ENCODE data around the gene PDE10A. TPM values are rescaled to one million over a fixed set of nuclear protein-coding genes. Genes with fewer than 3 reads are reported as not detected.

The PDE10A gene
- total and polyA plus RNA-seq, 12 donors, result 6.8 to 20.4 (median 14.2) TPM

GRCh38 chr6:165584541-165584940 lies 78.5 kb downstream of the PDE10A start:
- Histone ChIP-seq H3K4me1 (peaks cover 0 to 8% (median 0%) of the 10 kb centered on the region in 9 donors), H3K27ac (no peak overlapping the region), H3K4me3 (no peak overlapping the region), H3K27me3 (no peaks in the 10 kb centered on the region), H3K9me3 (peaks cover 0 to 12% (median 0%) of the 10 kb centered on the region in 11 donors), H3K36me3 (no peaks in the 10 kb centered on the region)
- TF ChIP-seq, protein P1, sequence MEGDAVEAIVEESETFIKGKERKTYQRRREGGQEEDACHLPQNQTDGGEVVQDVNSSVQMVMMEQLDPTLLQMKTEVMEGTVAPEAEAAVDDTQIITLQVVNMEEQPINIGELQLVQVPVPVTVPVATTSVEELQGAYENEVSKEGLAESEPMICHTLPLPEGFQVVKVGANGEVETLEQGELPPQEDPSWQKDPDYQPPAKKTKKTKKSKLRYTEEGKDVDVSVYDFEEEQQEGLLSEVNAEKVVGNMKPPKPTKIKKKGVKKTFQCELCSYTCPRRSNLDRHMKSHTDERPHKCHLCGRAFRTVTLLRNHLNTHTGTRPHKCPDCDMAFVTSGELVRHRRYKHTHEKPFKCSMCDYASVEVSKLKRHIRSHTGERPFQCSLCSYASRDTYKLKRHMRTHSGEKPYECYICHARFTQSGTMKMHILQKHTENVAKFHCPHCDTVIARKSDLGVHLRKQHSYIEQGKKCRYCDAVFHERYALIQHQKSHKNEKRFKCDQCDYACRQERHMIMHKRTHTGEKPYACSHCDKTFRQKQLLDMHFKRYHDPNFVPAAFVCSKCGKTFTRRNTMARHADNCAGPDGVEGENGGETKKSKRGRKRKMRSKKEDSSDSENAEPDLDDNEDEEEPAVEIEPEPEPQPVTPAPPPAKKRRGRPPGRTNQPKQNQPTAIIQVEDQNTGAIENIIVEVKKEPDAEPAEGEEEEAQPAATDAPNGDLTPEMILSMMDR (IDR thresholded peaks at IDR 0.05), result no peak
- intact Hi-C loops (cut with DNase I), result no loop called here
- ATAC-seq (no peak), DNase-seq (no peak)
- whole genome bisulfite sequencing, 2 donors, result 96 to 100% methylated on average over 1 of the region's 1 CpG

DNA sequence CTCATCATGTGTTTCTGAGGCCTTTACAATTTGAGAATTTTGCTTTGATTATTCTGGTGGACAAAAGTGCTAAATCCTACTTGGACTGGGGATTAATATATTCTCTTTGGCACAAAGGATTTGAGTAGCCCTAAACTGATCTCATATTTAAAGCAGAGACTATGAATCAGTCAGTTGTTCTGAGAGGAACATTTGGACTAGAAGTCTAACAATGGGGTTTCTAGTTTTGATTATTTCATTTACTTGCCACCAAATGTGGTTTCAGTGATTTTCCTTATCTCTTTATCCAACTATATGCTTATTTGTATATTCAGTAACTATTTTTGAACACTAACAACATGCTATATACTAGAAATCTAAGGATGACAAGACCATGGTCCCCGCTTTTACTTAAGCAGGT lies 81.4 kb downstream of the PDE10A start:
- WGBS, 2 donors, result 99 to 100% methylated on average over 1 of the region's 1 CpG
- H3K27me3 ChIP-seq, result no peaks in the 10 kb centered on the region
- intact Hi-C loops (cut with DNase I), result no loop called here

DNA sequence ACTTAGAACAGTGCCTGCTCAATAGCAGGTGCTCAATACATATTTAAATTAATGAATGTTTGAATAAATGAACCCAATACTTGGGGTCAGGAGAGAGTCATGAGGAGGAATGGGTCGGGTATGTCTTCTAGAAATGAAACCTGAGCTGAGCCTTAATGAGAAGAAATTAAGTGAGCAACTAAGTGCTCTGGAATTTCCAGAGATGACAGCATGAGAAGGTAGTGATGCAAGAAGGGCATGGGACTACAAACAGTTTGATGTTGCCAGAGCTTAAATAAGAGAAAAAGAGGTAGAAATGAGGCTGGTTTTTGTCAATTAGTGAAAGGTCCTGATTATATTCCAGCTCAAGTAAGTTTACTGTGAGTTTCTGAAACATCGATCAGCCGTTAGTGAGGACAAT lies 82.9 kb downstream of the PDE10A start:
- no peak for DNase-seq
- no peak overlapping the region for H3K4me3 ChIP-seq
- H3K36me3 ChIP-seq, result no peaks in the 10 kb centered on the region
- H3K9me3 ChIP-seq, result peaks cover 0 to 2% (median 0%) of the 10 kb centered on the region in 11 donors
- TF ChIP-seq, protein P1 (IDR thresholded peaks at IDR 0.05), result no peak
- H3K27ac ChIP-seq, result no peak overlapping the region
- ATAC-seq, result no peak
- H3K27me3 ChIP-seq, result no peaks in the 10 kb centered on the region
- 95 to 98% methylated on average over 3 of the region's 3 CpGs for WGBS, 2 donors
- intact Hi-C loops (cut with DNase I), result no loop called here
- H3K4me1 ChIP-seq, result peaks cover 0 to 6% (median 0%) of the 10 kb centered on the region in 9 donors

More for the DNA sequence above, 81.4 kb downstream of the PDE10A start:
- peaks cover 0 to 12% (median 0%) of the 10 kb centered on the region in 11 donors for H3K9me3 ChIP-seq
- peaks cover 0 to 5% (median 0%) of the 10 kb centered on the region in 9 donors for H3K4me1 ChIP-seq
- H3K27ac ChIP-seq, result no peak overlapping the region
- ATAC-seq (no peak), DNase-seq (no peak)
- no peak overlapping the region for H3K4me3 ChIP-seq
- TF ChIP-seq, protein P1 (IDR thresholded peaks at IDR 0.05), result no peak
- H3K36me3 ChIP-seq, result no peaks in the 10 kb centered on the region

- intact Hi-C loops (cut with DNase I), result loop anchor here in 2 of 10 donors (5.0 kb wide), 2 partner anchors 73 to 83 kb away; partner anchors contain the start of gene PDE10A (in 1 of the 2)
- no peak for ATAC-seq
These were observed 83.9 kb downstream of the PDE10A start for GRCh38 chr6:165579151-165579550.

More at GRCh38 chr6:165579151-165579550, 83.9 kb downstream of the PDE10A start:
- Histone ChIP-seq H3K27me3 (no peaks in the 10 kb centered on the region), H3K36me3 (no peaks in the 10 kb centered on the region), H3K4me3 (no peak overlapping the region), H3K4me1 (peaks cover 0 to 16% (median 8%) of the 10 kb centered on the region in 9 donors), H3K9me3 (no peaks in the 10 kb centered on the region), H3K27ac (no peak overlapping the region)
- TF ChIP-seq, protein P1 (IDR thresholded peaks at IDR 0.05), result no peak
- DNase-seq, result no peak
